ENCODE results near the gene UBE2K.
"Not testable (repeated sequence)": the region's sequence is repeated elsewhere in the genome, so short reads cannot be mapped to it uniquely, and the experiment has no call there.

UBE2K gene, protein sequence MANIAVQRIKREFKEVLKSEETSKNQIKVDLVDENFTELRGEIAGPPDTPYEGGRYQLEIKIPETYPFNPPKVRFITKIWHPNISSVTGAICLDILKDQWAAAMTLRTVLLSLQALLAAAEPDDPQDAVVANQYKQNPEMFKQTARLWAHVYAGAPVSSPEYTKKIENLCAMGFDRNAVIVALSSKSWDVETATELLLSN

DNA sequence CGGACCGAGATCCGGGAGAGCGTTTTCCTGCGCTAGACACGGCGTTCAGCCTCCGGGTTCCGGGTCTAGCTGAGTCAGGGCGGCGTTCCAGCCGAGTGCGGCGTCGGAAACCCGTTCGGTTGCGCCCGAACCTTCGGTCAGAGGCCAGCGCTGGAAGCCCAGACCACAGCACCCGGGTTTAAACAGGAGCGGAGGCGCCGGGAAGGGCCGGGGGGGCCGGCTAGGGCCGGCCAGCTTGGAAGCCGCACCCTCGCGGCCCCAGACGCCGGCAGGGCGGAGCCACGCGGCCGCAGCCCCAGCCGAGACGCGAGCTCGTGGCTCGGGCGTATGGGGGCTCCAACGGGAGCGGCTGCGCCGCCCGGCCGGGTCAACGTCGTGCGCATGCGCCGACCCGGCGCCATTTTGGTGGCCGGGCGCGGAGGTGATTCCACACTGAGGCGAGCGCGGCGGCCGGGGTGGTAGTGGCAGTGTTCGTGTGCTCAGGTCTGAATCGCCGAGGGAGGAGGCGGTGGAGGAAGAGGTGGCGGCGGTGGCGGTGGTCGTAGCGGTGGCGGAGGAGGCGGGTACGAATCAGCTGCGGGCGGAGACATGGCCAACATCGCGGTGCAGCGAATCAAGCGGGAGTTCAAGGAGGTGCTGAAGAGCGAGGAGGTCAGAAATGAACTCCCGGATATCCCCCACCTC lies at the start of gene UBE2K:
TSS of gene UBE2K (plus strand) at position 397 of the 684 bp plus-strand sequence. CDS start at position 589, 192 bp downstream.
- DNase-seq (ENCODE audit: low read depth, low spot score) = peak; percentile 78

DNA sequence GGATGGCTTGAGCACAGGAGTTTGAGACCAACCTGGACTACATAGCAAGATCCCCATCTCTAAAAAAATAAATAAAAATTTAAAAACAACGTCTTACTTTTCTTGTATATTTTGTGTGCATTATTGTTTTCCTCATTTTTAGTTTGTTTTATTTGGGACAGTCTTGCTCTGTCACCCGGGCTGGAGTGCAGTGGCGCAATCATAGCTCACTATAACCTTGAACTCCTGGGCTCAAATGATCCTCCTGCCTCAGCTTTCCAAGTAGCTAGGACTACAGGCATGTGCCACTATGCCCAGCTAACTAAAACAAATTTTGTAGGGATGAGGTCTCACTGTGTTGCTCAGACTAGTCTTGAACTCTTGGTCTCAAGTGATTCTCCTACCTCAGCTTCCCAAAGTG lies 49.7 kb upstream of the UBE2K start:
- no peak for DNase-seq (ENCODE audit: low read depth, low spot score)

DNA sequence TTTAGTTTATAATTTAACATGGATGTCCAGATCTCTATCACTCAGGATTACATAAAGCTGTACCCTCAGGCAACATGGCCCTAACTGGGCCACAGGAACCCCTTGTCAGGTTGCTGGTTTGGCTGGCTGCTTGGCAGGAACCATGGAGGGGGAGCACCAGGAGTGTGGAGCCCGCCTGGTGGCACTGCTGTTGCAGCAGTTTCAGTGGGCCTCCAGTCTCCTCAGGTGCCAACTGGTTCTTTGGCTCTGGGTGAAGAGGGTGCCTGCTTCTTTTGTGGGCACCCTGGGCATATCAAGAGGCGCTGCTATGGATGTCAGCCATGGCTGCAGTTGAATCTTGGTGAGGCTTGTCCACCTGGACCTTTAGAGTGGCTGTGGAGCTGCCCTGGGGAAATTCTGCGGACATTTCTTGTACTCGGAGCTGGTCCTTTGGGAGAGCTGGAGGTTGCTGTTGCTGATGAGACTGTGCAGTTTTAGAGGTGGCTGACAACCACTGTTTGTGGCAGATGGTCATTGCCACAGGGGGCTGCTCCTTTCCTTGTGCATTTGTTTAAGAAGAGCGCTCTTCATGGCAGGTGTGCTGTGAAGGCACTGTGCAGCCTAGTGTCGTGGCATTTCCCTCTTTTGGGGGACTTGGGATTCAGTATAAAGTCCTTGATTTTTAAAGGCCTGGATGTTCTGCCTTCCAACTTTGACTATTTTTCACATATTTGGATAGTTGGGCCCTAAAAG lies 48.9 kb upstream of the UBE2K start:
- no peak for DNase-seq (ENCODE audit: low read depth, low spot score)

DNA sequence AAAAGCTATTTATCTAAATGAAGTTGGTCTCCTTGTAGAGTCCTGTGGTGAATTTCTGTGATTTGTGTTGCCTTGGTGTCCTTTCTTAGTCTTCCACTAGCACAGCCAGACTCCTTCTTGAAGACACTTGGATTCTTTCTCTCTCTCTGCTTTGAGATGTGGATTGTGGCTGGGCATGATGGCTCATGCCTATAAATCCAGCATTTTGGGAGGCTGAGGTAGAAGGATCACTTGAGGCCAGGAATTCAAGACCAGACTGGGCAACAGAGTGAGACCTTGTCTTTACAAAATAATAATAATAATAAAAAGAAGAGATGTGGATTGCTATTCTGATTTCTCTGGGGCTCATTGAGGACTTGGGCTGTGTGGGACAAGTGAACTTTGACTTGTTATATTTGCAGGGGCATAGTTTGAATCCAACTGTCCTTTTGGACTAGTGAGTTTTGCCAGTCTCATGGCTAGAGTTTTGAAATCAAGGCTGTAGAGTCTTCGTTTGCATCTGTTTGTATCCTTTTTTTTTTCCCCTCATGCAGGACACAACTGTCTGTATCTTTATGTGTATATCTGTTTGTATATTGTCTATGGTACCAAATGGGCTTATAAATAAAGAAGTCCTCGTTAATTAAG lies 48.2 kb upstream of the UBE2K start:
- DNase-seq (ENCODE audit: low read depth, low spot score) = no peak

DNA sequence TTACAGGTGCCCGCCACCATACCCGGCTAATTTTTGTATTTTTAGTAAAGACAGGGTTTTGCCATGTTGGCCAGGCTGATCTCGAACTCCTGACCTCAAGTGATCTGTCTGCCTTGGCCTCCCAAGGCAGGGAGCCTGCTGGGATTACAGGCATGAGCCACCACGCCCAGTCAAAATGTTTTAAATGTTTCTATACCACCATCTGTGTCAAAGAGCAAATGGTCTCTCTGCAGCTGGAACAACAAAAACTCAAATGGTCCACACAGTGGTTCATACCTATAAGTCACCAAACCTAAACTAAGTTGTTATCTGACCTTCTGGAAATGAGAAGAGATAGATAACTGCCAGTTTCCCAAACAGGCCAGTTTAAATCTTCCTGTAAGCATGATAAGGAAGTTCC lies 46.4 kb upstream of the UBE2K start:
- not testable (repeated sequence) for DNase-seq (ENCODE audit: low read depth, low spot score)

DNA sequence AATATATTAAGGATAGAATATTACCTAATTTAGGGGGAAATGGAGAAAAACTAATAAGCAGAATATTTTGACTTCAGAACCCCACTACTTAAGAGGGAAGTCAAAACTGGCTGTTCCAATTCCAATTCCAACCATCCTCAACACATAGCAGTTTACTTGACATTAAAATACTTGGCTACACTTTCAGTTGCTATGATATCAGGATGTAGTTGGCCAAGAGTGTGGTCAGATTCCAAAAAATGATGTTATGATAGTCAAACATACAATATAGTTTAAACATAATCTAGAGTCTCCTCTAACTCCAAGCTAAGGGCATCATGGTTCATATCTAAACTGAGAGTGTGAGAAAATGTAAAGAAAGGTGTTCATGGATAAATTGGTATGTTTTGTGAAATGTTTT lies 42.7 kb upstream of the UBE2K start:
- DNase-seq (ENCODE audit: low read depth, low spot score) = no peak

DNA sequence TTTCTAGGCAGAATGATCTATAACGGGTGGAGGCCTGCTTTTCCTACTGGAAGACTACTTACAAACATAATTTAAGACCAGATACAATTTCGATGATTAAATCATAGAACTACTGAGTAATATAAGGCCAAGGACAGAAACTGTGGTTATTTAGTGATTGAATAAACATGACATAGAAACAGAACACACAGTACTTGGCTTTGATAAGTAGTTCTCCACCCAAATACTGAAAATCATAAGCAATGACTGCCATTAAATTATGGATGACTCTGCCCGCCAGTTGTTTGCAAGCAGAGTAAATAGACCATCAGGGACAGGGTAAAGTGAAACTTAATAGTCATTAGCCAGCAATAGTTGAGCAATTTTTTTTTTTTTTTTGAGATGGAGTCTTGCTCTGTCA lies 42.1 kb upstream of the UBE2K start:
- DNase-seq (ENCODE audit: low read depth, low spot score) = no peak

DNA sequence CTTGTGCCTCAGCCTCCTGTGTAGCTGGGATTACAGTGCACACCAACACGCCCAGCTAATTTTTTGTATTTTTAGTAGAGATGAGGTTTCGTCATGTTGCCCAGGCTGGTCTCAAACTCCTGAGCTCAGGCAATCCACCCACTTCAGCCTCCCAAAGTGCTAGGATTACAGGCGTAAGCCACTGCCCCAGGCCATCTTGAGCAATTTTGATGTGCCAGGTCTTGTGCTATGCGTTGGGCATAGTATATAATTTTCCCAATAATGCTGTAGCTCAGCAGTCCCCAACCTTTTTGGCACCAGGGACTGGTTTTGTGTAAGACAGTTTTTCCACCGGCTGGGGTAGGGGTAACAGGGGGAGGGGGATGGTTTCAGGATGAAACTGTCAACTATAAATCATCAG lies 41.3 kb upstream of the UBE2K start:
- not testable (repeated sequence) for DNase-seq (ENCODE audit: low read depth, low spot score)

DNA sequence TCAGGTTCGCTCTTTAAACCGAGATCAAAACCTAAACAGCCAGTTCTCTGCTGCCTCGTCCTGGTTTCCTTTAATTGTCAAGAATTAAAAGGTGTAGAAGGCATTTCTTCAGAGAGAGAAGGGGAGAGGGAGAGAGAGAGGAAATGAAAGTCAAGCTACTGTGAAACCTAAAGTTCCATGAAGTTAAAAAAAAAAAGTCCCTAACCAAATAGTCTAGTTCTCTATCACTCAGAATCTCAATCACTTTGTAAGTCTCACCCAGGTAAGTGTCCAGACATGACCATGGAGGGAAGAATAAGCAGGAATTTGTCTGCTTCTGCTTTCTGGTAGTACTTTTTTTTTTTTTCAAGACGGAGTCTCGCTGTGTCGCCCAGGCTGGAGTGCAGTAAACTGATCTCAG lies 40.5 kb upstream of the UBE2K start:
- no peak for DNase-seq (ENCODE audit: low read depth, low spot score)

DNA sequence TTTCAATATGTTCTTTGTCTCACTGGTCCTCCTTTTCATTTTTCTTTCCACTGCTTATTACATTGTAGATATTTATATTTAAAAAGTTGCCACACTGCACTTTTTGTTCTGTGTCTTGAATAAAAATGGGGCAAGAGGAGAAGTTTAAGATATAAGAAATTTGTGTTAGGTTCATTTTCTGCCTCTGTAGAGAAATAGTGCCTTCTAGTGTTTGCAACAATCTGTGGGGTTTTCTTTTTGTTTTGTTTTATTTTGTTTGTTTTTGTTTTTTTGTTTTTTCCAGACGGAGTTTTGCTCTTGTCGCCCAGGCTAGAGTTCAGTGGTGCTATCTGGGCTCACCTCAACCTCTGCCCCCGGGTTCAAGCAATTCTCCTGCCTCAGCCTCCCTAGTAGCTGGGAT lies 39.2 kb upstream of the UBE2K start:
- DNase-seq (ENCODE audit: low read depth, low spot score) = no peak

DNA sequence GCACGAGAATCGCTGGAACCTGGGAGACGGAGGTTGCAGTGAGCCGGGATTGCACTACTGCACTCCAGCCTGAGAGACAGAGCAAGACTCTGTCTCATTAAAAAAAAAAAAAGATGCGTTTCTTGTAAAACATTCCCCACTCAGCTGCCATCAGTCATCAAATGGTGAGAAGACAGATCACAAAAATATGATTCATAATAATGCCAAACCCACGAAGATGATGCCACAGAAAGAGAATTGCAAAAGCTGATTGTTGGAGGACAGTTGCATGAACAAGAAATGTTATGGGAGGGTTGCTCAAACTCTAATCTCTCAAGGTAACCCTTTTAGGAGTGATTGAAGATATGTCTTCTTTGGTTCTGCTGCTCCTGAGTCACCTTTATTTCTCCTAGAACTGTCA lies 37.9 kb upstream of the UBE2K start:
- no peak for DNase-seq (ENCODE audit: low read depth, low spot score)

DNA sequence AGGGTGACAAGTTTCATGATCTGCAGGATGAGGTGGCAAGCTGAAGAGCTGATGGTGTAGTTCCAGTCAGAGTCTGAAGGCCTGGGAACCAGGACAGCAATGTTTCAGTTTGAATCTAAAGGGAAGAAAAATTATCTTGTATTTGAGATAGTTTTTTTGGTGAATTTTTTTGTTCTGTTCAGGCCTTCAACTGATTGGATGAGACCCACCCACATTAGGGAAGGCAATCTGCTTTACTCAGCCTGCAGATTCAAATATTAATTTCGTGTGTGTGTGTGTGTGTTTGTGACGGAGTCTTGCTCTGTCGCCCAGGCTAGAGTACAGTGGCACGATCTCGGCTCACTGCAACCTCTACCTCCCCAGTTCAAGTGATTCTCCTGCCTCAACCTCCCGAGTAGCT lies 37.2 kb upstream of the UBE2K start:
- DNase-seq (ENCODE audit: low read depth, low spot score) = no peak

DNA sequence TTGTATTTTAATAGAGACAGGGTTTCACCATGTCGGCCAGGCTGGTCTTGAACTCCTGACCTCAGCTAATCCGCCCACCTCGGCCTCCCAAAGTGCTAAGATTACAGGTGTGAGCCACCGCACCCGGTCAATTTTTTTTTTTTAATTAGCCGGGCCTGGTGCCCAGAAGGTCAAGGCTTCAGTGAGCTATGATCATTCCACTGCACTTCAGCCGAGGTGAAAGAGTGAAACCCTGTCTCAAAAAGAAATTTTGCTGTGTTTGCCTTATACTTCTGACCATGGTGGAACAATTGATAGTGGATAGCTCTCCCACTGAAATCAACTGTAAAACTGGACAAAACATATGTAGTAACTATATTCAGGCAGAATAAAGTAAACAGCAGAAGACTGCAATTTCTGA lies 35.3 kb upstream of the UBE2K start:
- DNase-seq (ENCODE audit: low read depth, low spot score) = no peak

DNA sequence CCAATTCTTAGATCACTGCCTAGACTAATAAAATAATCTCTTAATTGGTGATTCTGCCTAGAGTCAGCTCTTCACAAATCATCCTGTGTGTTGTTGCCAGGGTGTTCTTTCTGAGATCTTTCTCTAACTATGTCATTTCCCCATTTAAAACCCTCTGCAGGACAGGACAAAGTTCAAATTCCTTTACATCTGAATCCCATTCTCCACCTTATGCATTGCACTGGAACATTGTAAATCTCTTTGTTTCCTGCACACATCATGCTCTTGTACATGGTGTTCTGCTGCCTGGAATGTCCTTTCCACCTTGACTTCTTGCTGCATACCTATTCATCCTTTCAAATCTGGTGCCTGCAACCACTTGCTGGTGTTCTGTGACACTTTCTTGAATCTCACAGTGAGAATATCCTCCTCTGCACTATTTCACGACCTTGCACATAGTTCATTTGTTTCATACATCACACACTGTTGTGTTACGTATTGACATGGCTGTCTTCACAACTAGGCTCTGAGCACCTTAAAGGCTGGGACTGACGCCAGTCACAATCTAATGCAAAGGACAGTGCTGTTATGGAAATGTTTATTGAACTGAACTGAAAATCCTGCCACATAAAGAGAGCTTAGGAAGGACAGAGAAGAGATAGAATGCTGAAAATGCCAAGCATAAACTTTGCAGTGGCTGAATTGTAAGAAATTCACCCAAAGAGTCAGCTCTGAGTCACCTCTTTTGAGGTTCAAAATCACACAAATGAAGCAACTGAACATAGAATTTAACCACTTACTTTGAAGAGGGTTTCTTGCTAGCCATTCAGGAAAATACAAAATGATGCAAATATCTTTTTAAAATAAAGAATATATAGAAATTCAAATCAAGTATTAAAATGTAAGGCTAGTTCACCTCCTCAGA lies 32.9 kb upstream of the UBE2K start:
- no peak for DNase-seq (ENCODE audit: low read depth, low spot score)

DNA sequence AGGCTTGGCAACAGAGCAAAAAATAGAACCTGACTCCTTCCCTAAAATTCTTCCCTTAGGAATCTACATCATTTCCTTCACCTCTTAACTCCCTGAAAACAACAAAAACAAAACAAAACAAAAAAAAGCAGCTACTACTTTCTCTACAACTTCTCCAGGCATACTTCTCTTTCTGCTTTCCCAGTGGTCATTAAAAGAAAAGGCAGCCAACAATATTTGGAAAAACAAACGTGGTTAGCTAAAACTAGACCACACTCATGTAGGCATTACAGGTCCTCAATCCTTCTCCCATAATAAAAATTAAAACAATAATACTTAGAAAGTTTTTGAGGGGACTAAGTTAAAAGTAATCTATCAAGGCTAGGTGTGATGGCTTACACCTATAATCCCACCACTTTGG lies 30.2 kb upstream of the UBE2K start:
- no peak for DNase-seq (ENCODE audit: low read depth, low spot score)

DNA sequence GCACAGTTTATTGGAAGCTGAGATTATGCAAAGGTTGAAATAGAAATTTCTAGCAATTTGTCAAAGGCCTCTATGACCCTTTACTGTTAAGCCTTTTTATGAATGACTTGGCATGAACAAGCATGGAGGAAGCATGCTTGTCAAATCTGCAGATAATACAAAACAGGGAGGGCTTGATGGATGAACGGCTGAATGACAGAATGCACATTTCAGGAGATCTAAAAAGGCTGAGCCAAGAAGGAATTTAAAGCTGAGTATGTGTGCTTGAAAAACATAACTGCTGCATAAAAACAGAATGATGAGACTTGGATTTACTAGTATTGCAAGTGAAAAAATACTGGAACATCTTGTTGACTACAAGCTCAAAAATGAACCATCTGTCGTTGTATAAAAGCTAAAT lies 29.0 kb upstream of the UBE2K start:
- no peak for DNase-seq (ENCODE audit: low read depth, low spot score)

DNA sequence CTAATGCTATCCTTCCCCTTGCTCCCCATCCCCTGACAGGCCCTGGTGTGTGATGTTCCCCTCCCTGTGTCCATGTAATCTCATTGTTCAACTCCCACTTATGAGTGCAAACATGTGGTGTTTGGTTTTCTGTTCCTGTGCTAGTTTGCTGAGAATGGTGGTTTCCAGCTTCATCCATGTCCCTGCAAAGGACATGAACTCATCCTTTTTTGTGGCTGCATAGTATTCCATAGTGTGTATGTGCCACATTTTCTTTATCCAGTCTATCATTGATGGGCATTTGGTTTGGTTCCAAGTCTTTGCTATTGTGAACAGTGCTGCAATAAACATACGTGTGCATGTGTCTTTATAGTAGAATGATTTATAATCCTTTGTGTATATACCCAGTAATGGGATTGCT lies 27.6 kb upstream of the UBE2K start:
- DNase-seq (ENCODE audit: low read depth, low spot score) = not testable (repeated sequence)

DNA sequence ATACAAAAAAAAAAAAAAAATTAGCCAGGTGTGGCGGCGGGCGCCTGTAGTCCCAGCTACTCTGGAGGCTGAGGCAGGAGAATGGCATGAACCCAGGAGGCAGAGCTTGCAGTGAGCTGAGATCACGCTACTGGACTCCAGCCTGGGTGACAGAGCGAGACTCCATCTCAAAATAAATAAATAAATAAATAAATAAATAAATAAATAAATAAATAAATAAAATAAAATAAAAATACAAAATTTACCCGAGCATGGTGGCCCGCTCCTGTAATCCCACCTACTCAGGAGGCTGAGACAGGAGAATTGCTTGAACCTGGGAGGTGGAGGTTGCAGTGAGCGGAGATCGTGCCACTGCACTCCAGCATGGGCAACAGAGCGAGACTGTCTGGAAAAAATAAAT lies 22.3 kb upstream of the UBE2K start:
- DNase-seq (ENCODE audit: low read depth, low spot score) = not testable (repeated sequence)

DNA sequence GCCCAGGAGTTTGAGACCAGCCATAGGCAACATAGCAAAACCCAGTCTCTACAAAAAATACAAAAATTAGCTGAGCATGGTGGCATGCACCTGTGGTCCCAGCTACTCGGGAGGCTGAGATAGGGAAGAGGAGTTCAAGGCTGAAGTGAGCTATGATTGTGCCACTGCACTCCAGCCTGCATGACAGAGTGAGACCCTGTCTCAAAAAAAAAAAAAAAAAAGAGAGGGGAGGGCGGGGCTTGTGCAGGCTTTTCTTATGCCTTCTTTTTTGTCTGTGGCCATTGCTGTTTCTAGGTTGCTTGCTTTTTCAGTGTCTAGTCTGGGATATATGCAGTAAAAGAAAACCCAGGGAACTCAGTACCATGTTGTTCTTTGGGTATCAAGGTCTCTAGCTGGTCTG lies 16.9 kb upstream of the UBE2K start:
- not testable (repeated sequence) for DNase-seq (ENCODE audit: low read depth, low spot score)

DNA sequence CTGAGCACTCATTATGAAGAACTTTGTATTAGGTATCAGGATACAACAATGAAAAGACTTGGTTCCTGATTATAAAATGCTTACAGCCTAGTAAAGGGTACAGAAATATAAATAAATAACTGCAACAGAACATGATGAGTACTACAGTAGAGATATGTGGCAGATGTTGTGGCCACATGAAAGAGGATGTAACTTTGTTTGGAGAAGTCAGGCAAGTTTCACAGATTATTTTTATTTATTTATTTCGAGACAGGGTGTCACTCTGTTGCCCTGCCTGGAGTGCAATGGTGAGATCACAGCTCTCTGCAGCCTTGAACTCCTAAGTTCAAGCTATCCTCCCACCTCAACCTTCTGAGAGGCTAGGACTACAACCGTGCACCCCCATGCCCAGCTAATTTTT lies 15.8 kb upstream of the UBE2K start:
- DNase-seq (ENCODE audit: low read depth, low spot score) = no peak

DNA sequence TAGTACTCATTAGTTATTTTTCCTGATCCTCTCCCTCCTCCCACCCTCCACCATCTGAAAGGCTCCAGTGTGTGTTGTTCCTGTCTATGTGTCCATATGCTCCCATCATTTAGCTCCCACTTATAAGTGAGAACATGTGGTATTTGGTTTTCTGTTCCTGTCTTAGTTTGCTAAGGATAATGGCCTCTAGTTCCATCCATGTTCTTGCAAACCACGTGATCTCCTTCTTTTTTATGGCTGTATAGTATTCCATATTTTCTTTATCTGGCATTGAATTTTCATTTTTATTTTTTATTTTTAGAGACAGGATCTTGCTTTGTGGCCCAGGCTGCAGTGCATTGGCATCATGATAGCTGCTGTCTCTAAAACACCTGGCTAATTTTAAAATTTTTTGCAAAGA lies 11.9 kb upstream of the UBE2K start:
- DNase-seq (ENCODE audit: low read depth, low spot score) = no peak

DNA sequence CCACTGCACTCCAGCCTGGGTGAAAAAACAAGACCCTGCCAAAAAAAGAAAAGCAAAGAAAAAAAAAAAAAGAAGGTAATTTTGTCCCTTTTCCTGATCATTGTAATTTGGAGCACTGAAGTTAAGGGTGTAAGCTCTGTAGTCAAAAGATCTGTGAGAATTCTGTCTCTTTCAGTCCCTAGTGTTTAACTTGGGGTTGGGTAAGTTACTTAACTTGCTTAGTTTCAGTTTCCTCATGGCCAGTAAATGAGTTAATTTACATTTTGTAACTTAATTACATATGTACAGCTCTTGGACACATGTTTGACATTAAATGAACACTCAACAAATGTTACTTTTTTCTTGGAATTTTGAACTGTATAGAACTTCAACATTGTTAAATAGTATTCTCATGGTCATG lies 10.9 kb upstream of the UBE2K start:
- no peak for DNase-seq (ENCODE audit: low read depth, low spot score)

Measured in activated naive CD8-positive, alpha-beta T cell treated with anti-CD3 and anti-CD28 coated beads, Interleukin-2, amount 50 U/mL, for 16 hours (primary cell).